WERI-Rb-1 (cell line): Measurements from ENCODE around the gene WBP2.

Source experiments
- DNase-seq: peaks from one replicate; pipeline ENCODE4 v3.0.0-alpha.2; 2020
- H3K27ac ChIP-seq: fragments of 250-450 bp; sonication (Bioruptor Pico); 2 replicates; pipeline ENCODE4 v1.5.1; 2020; ENCODE audit warnings: mild to moderate bottlenecking, moderate library complexity
- H3K27me3 ChIP-seq: fragments of 250-450 bp; sonication (Bioruptor Pico); 2 replicates; pipeline ENCODE4 v1.5.1; 2021; ENCODE audit warnings: mild to moderate bottlenecking, low read depth, moderate library complexity; ENCODE audit not compliant: insufficient read depth, severe bottlenecking
- H3K36me3 ChIP-seq: fragments of 250-450 bp; sonication (Bioruptor Pico); 2 replicates; pipeline ENCODE4 v1.5.1; 2020; ENCODE audit warnings: mild to moderate bottlenecking, moderate library complexity
- H3K4me3 ChIP-seq: 2 replicates; pipeline ENCODE4 v1.5.1; 2011; ENCODE audit warnings: low read depth, mild to moderate bottlenecking, control low read depth, low read length
- H3K9me3 ChIP-seq: fragments of 250-450 bp; sonication (Bioruptor Pico); 2 replicates; pipeline ENCODE4 v1.5.1; 2021; ENCODE audit warnings: mild to moderate bottlenecking, moderate library complexity; ENCODE audit not compliant: severe bottlenecking
- CTCF ChIP-seq: IDR thresholded peaks from 2 replicates; pipeline ENCODE4 v1.5.1; 2011; ENCODE audit warnings: low read depth, mild to moderate bottlenecking, control low read depth, inconsistent platforms, low read length

WBP2 gene

GRCh38 chr17:75824050-75824552, 31.0 kb downstream of the WBP2 start:
- H3K36me3 ChIP-seq = peaks cover 78% of the 10 kb centered on the region
- no peaks in the 10 kb centered on the region for H3K27me3 ChIP-seq
- no peak for DNase-seq
- H3K9me3 ChIP-seq = no peaks in the 10 kb centered on the region
- H3K27ac ChIP-seq = no peak overlapping the region
- no peak for TF ChIP-seq CTCF
- no peak overlapping the region for H3K4me3 ChIP-seq

GRCh38 chr17:75823257-75824041, 31.7 kb downstream of the WBP2 start:
- Histone ChIP-seq H3K36me3 (peaks cover 78% of the 10 kb centered on the region), H3K27ac (no peak overlapping the region), H3K27me3 (no peaks in the 10 kb centered on the region), H3K9me3 (no peaks in the 10 kb centered on the region), H3K4me3 (no peak overlapping the region)
- no peak for TF ChIP-seq CTCF
- DNase-seq = peak; percentile 8

GRCh38 chr17:75822800-75823166, 32.4 kb downstream of the WBP2 start:
- TF ChIP-seq CTCF = no peak
- Histone ChIP-seq H3K36me3 (peaks cover 82% of the 10 kb centered on the region), H3K27ac (no peak overlapping the region; the same call in 1 of the 2 replicates)

GRCh38 chr17:75822119-75822799, 32.9 kb downstream of the WBP2 start:
- Histone ChIP-seq H3K9me3 (no peaks in the 10 kb centered on the region), H3K4me3 (no peak overlapping the region), H3K27ac (peak overlapping the region; percentile 48), H3K27me3 (no peaks in the 10 kb centered on the region), H3K36me3 (peaks cover 88% of the 10 kb centered on the region)
- peak; percentile 65 for DNase-seq
- TF ChIP-seq CTCF = no peak

More at GRCh38 chr17:75822800-75823166, 32.4 kb downstream of the WBP2 start:
- no peaks in the 10 kb centered on the region for H3K27me3 ChIP-seq
- H3K4me3 ChIP-seq = no peak overlapping the region
- DNase-seq = no peak
- no peaks in the 10 kb centered on the region for H3K9me3 ChIP-seq

- H3K9me3 ChIP-seq = no peaks in the 10 kb centered on the region
- no peak overlapping the region for H3K4me3 ChIP-seq
- H3K36me3 ChIP-seq = peaks cover 90% of the 10 kb centered on the region
- no peaks in the 10 kb centered on the region for H3K27me3 ChIP-seq
- DNase-seq = peak; percentile 10
- TF ChIP-seq CTCF = no peak
- H3K27ac ChIP-seq = peak overlapping the region; percentile 48
These were observed 33.6 kb downstream of the WBP2 start for GRCh38 chr17:75821552-75821951.
